GM19455 (cell line): ENCODE data around the gene LRRC46.
A peak's percentile ranks its signal among the peaks of the same experiment; 100 is the strongest.

ENCODE experiments used
- ATAC-seq: cut with Tn5 transposase; IDR thresholded peaks from one replicate; pipeline ENCODE4 v1.9.1; 2021; ENCODE audit not compliant: unreplicated experiment

LRRC46 gene

DNA sequence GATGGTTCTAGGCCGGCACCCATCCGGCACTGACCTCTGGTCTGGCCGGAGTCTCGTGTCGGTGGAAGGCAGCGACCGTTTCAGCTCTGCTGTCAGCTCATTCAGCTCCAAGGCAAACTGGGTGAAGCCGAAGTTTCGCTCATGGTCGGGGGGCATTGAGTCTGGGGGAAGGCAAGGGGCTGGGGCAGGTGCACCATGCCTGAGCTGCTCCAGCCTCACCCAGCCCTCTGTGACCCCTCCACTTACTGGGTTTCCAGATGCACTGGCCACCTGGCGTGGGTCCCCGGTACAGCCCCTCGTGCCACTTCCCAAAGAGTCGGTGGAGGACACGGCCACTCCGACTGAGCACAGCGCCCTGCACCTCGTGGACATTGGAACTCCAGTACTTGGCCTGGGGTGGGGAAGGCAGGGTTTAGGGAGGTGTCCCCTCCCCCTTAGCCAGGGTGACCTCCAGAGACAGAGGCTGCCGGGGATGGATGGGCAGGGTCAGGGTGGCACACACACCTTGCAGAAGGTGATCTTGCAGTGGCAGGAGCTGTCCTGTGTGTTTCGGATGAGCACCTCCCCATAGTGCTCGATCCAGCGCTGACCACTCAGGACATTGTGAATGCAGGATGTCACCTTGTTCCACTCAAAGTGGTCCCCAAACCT is 22.5 kb upstream of the LRRC46 start:
- ATAC-seq: no peak

- no peak for ATAC-seq
Observed at GRCh38 chr17:47810200-47810821, 21.2 kb upstream of the LRRC46 start.

- ATAC-seq: no peak
Observed at GRCh38 chr17:47810901-47811635, 20.4 kb upstream of the LRRC46 start.

DNA sequence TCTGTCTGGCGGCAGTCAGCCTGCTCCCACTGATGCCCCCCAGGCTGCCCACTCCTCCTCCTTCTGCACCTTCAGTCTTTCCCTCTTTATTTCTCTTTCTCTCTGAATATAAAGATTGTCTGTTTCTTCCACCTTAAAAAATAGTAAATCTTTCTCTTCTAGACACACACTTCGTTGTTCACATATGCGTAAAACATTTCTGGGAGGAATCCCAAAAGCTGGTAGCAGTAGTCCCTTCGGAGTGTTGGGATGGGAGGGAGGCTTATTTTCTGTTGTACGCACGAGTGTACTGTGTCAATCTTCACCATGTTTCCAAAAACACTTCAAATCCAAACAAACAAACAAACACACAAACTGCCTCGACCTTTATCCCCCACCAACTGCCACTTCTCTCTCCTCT is 19.8 kb upstream of the LRRC46 start:
- no peak for ATAC-seq

- no peak for ATAC-seq
Observed at GRCh38 chr17:47812146-47812920, 19.1 kb upstream of the LRRC46 start.

DNA sequence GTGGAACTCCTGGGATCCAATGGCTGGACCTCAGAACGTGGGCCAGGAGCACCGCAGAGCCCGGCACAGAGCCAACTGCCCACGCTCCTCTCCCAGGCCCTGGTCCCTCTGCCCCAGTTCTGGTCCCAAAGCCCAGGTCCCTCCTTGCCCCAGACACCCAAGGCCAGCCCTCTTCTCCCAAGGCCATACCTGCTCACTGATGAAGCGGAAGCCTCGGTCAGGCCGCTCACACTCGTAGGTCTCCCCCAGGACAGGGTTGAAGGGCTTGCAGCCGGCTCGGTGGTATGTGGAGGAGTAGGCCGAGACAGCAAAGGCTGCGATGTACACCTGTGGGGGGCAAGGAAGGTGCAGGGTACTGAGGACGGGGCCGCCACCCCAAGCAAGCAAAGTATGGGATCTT is 18.4 kb upstream of the LRRC46 start:
- no peak for ATAC-seq

DNA sequence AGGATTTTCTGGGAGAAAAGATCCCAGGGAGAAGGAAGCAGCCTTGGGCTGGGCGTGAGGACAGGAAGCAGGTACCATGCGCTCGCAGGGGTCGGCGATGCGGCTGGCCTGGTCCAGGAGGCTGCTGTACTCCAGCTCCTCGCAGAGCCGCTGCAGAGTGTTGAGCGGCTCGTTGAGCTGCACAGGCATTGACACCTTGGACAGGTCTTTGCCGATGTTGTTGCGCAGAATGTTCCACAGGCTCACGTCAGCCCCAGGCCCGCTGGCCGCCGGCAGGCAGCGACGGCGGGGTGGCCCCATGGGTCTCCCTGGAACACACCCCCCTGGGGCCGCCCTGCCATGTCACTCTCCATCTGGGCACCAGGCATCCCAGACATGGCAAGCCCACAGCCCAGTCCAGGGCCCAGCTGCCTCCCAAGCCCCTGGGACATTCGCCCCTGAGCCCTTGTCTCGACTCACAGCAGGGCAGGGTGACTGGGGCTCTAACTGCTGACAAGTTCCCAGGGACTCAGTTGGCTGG is 17.9 kb upstream of the LRRC46 start:
- no peak for ATAC-seq

DNA sequence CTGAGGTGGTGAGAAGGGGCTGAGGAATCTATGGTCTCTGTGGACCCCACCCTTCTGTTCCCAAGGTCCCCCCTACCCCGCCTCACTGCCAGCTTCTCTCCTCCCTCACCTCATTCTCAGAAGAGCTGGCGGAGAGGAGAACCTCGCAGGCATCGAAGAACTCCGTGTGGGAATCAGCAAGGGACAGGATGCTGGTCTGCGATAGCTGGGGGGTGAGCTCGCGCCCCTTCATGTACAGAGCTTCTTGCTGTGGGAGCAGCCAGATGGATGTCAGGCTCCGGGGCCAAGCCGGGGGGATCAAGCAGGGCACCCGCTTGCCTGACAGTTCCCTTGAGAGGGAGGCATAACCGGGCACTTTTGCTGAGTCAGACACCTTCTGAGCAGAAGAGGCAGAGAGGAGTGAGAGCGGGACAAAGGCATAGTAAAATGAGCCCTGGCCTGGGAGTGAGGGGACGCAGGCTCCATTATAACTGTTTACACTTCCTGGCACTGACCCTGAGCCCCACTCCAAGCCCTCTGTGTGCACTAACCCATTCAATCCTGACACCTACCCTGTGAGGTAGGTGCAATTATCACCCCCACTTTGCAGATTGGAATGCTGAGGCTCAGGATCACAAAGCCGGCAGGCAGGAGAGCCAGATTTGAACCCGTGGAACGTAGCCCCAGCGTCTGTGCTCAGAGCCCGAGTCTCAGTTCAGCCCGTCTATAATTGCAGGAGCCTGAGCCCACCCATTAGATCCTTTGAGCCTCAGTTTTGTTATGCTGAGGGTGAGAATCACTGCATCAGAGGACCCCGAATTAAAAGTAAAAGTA is 16.2 kb upstream of the LRRC46 start:
- no peak for ATAC-seq

DNA sequence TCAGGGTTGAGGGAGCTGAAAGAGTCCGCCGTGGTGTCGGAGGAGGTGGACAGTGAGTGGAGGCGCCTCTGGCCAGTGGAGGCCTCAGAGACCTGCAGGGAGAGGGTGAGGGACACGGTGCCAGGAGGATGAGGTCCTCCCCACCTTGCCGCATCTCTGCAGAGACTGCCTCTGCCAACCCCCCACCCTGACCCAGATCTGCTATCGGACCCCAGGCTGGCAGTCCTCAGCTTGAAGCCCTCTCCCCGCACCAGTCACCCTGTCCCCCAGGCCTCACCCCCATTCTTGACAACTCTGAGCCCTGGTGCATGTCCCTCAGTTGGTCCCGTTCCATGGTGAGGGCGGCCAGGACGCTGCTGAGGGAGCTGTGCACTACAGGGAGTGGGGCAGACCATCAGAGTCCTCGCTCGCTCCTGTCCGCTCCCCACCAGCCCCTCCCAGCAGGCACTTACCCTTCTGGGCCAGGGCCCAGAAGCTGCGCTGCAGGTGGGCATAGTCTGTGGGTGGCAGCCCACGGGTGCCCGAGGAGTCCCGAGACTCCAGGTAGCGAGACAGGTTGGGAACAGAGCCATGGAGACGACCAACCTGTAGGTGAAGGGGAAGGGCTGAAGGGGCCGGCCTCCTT is 15.2 kb upstream of the LRRC46 start:
- no peak for ATAC-seq

GRCh38 chr17:47816947-47817346 is 14.5 kb upstream of the LRRC46 start:
- no peak for ATAC-seq

DNA sequence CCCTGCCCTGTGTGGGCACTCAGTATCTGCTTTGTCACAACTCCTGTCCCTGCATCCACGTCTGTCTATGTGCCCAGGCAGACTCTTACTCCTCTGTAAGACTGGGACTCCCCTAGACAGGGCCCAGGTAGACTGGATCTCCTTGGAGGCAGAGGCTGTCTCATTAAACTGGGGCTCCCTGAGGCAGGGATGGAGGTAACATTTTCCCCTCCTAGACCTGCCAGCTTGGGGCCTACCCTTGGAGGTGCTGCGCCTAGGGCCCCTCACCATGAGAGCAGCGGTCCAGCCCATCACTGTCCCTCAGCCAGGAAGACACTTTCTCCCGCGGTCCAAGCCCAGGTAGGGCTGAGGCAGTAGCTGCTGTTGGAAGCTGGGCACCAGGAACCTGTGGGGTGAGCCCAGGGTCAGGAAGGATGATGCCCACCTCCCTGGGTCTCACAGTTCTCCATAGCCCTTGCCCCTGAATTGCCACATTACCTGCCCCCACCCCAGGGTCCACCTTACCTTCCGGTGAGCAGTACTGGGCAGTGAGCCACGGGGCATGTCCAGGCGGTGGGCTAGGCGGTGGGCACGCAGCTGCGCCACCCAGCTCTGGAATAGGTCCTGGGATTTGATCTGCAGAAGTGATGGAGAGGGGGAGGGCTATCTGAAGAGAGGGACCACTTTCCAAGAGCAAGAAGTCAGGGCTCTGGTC is 13.3 kb upstream of the LRRC46 start:
- no peak for ATAC-seq

DNA sequence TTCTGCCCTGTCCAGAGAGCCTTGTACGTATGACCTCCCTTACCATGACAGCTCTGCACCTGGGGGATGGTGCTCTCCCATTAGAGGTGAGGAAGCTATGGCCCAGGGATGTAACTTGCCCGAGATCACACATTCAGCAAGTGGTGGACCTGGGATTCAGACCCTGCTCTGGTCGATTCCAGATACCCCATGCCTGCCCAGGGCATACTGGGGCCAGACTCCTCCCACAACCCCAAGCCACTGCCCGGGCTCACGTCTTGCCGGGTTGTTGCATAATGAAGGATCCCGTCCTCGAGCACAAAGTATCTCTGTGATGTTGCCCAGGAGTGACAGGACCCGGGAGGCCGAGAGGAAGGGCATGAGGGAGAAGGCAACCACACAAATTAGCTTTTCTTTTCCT is 12.0 kb upstream of the LRRC46 start:
- no peak for ATAC-seq

- no peak for ATAC-seq
Observed at GRCh38 chr17:47820033-47820789, 11.3 kb upstream of the LRRC46 start.

- no peak for ATAC-seq
Observed at GRCh38 chr17:47821031-47821423, 10.4 kb upstream of the LRRC46 start.

DNA sequence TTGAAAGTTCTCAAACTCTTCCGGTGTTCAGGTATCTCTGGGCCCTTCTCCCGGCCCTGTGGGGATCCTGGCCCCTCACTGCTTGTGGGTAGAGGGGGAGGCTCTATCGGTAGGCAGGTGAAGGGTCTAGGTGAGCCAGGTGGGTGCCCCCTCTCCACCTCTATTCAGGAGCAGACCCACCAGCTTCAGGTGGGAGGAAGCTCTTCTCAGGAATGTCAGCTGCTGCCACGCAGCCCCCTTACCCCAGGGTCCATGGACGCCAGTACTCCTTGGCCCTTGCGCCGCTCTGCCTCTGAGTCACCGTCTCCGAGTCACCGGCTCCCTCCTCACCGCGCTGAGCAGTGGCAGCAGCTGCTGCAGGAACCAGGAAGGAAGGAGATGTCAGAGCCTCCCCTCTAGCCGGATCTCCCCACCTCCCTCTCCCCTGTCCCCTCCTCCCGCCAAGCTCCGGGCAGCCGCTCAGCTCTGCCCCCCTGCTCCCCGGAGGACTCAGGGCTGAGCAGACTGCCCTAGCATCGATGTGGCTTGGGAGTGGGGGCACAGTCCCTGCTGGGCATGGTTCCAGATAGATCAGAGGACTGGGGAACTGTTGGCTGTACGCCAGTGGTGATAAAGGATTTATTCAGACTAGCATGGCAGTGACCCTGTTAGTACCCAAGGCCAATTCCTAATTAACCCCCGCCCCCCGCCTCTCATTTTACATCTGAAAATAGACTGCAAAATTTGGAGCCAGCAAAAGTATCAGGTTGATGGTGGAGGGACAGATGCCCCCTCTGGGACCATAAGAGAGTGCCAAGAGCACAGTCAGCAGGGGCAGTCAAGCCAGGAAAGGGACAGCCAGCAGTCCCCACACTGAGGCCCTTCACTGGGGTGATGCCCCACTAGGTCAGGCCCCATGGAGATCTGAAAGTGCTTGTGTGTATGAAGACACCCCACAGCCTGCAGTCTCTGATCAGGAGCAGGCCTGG is 9.8 kb upstream of the LRRC46 start, which contains the start of gene OSBPL7:
TSS of gene OSBPL7 (minus strand) at position 371 of the 968 bp plus-strand sequence. CDS start 1,516 bp downstream, outside the sequence.
- peak; percentile 75 for ATAC-seq

DNA sequence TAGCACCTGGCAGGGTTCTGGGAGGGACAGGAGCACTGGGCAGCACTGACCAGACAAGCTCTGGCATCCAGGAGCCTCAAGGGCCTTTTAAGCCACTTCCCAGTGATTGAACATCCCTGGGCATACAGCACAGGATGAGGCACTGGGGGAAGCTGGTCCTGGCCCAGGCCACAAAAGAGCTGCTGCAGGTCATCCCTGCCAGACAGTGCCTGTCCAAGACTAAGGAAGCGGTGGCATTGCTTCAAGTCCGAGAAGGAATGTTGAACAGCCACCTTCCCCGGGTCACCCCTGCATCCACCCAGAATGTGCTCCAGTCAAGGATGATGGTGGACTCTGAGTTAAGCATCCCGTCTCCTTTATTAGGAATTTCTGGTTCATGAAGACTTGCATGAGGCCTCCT is 8.7 kb upstream of the LRRC46 start:
- no peak for ATAC-seq

GRCh38 chr17:47823519-47823918 is 8.0 kb upstream of the LRRC46 start:
- no peak for ATAC-seq
